ENCODE results near the gene MAPRE3. TPM values are rescaled to one million over a fixed set of nuclear protein-coding genes. Genes with fewer than 3 reads are reported as not detected.

Gene MAPRE3
- total RNA-seq, 4 donors from 2014 or later: 23.8 to 63.6 (median 35.7) TPM

- H3K4me3 ChIP-seq (ENCODE audit: low read depth, poor library complexity, severe bottlenecking): no peak overlapping the region
- WGBS, 2 donors: 89 to 94% methylated on average over 5 of the region's 5 CpGs
- DNase-seq (ENCODE audit: low spot score in 2 of 2): peak in 1 of 2 donors; percentile 70
- intact Hi-C loops (cut with DNase I; ENCODE audit: low total_unique reads): loop anchor here (5.0 kb wide), 1 partner anchor 103 kb away; the partner anchor contains the start of gene EMILIN1
- TF ChIP-seq POLR2A (IDR thresholded peaks at IDR 0.05): no peak
- TF ChIP-seq, protein P1, sequence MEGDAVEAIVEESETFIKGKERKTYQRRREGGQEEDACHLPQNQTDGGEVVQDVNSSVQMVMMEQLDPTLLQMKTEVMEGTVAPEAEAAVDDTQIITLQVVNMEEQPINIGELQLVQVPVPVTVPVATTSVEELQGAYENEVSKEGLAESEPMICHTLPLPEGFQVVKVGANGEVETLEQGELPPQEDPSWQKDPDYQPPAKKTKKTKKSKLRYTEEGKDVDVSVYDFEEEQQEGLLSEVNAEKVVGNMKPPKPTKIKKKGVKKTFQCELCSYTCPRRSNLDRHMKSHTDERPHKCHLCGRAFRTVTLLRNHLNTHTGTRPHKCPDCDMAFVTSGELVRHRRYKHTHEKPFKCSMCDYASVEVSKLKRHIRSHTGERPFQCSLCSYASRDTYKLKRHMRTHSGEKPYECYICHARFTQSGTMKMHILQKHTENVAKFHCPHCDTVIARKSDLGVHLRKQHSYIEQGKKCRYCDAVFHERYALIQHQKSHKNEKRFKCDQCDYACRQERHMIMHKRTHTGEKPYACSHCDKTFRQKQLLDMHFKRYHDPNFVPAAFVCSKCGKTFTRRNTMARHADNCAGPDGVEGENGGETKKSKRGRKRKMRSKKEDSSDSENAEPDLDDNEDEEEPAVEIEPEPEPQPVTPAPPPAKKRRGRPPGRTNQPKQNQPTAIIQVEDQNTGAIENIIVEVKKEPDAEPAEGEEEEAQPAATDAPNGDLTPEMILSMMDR (IDR thresholded peaks at IDR 0.05): no peak
These were observed 3.9 kb downstream of the MAPRE3 start for GRCh38 chr2:26974352-26974751.

DNA sequence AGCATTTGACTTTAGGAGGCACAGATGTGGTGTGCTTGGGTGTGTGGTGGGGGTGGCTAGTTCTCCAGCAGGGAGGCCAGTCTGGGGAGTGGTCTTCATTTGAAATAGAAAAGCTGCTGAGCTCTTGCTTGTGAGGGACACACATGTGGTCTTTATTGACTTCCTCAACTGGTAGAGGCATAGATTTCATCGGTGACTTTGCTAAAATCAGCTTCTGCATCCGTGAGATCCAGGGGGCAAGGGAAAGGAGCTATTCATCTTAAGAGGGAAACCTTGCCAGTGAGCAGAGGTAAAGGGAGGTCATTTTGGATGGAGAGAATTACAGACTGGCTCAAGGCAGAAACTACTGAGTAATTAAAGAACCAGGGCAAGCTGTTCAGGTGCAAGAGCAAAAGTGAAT lies 4.7 kb downstream of the MAPRE3 start:
- TF ChIP-seq POLR2A (IDR thresholded peaks at IDR 0.05): no peak
- TF ChIP-seq, protein P1 (IDR thresholded peaks at IDR 0.05): no peak
- intact Hi-C loops (cut with DNase I; ENCODE audit: low total_unique reads): no loop called here
- peak in 1 of 2 donors; percentile 28 for DNase-seq (ENCODE audit: low spot score in 2 of 2)
- H3K4me3 ChIP-seq (ENCODE audit: low read depth, poor library complexity, severe bottlenecking): no peak overlapping the region
- 47 to 61% methylated on average over 2 of the region's 2 CpGs for WGBS, 2 donors

- no peak overlapping the region for H3K4me3 ChIP-seq (ENCODE audit: low read depth, poor library complexity, severe bottlenecking)
- 34 to 52% methylated on average over 1 of the region's 1 CpG for WGBS, 2 donors
- peak in 1 of 2 donors; percentile 72 for DNase-seq (ENCODE audit: low spot score in 2 of 2)
- TF ChIP-seq POLR2A (IDR thresholded peaks at IDR 0.05): no peak
- TF ChIP-seq, protein P1 (IDR thresholded peaks at IDR 0.05): no peak
- intact Hi-C loops (cut with DNase I; ENCODE audit: low total_unique reads): no loop called here
These were observed 5.2 kb downstream of the MAPRE3 start for GRCh38 chr2:26975656-26976055.

GRCh38 chr2:26976237-26976636 lies 5.8 kb downstream of the MAPRE3 start:
- TF ChIP-seq, protein P1 (IDR thresholded peaks at IDR 0.05): no peak
- TF ChIP-seq POLR2A (IDR thresholded peaks at IDR 0.05): no peak
- H3K4me3 ChIP-seq (ENCODE audit: low read depth, poor library complexity, severe bottlenecking): no peak overlapping the region
- peak in 1 of 2 donors; percentile 66 for DNase-seq (ENCODE audit: low spot score in 2 of 2)
- intact Hi-C loops (cut with DNase I; ENCODE audit: low total_unique reads): no loop called here
- 41 to 51% methylated on average over 5 of the region's 5 CpGs for WGBS, 2 donors

GRCh38 chr2:26977012-26977411 lies 6.6 kb downstream of the MAPRE3 start:
- DNase-seq (ENCODE audit: low spot score in 2 of 2): no peak
- H3K4me3 ChIP-seq (ENCODE audit: low read depth, poor library complexity, severe bottlenecking): no peak overlapping the region
- intact Hi-C loops (cut with DNase I; ENCODE audit: low total_unique reads): no loop called here
- 68 to 76% methylated on average over 2 of the region's 2 CpGs for WGBS, 2 donors
- TF ChIP-seq POLR2A (IDR thresholded peaks at IDR 0.05): no peak
- TF ChIP-seq, protein P1 (IDR thresholded peaks at IDR 0.05): no peak

DNA sequence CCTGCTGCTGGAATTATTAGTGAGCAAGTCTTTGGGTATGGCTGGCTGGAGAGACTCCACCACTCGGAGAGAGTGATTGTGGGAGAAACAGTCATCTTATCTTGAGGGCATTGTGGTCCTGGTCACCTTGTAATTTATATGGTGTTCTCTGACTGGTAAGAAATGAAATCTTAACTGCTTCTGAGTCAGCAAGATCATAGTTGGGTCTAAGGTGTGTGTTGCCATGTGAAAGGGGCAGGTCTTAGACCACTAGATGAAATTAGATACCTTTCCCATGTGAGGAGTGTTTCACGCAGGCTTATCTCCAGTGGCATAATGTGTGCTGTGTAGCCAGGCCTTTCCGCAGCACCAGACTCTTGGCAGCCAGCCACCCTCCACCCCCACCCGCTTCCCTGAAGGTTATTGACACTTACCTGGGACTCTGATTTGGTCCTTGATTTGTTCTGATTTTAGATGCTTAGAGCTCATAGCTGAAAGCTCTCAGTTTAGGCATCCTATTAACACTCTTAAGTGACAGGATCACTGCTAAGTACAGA lies 7.7 kb downstream of the MAPRE3 start:
- H3K4me3 ChIP-seq (ENCODE audit: low read depth, poor library complexity, severe bottlenecking): no peak overlapping the region
- no peak for TF ChIP-seq POLR2A (IDR thresholded peaks at IDR 0.05)
- TF ChIP-seq, protein P1 (IDR thresholded peaks at IDR 0.05): no peak
- peak in 1 of 2 donors; percentile 84 for DNase-seq (ENCODE audit: low spot score in 2 of 2)
- 52 to 56% methylated on average over 4 of the region's 4 CpGs for WGBS, 2 donors
- intact Hi-C loops (cut with DNase I; ENCODE audit: low total_unique reads): no loop called here
